HepG2 (cell line): ENCODE data around the gene KDM5B. TPM values are rescaled to one million over a fixed set of nuclear protein-coding genes. Genes with fewer than 3 reads are reported as not detected.

Experiments used
- ARID2 ChIP-seq: sonication (generic); formaldehyde crosslinking; IDR thresholded peaks from 2 replicates; pipeline ENCODE4 v1.8.1; 2022; ENCODE audit warnings: mild to moderate bottlenecking, missing genetic modification reagents, borderline replicate concordance
- BCLAF1 ChIP-seq: fragments of 450-650 bp; IDR thresholded peaks from 2 replicates; pipeline ENCODE4 v1.6.1; 2017; ENCODE audit warnings: mild to moderate bottlenecking
- HOXA5 ChIP-seq: sonication (generic); formaldehyde crosslinking; IDR thresholded peaks from 2 replicates; pipeline ENCODE4 v1.4.0; 2020; ENCODE audit warnings: missing genetic modification reagents
- IKZF4 ChIP-seq: sonication (generic); formaldehyde crosslinking; IDR thresholded peaks from 2 replicates; pipeline ENCODE4 v1.5.1; 2020; ENCODE audit warnings: borderline replicate concordance, mild to moderate bottlenecking, low read depth, missing genetic modification reagents; ENCODE audit errors: not compliant biosample characterization
- MZF1 ChIP-seq: sonication (generic); formaldehyde crosslinking; IDR thresholded peaks from 2 replicates; pipeline ENCODE4 v1.8.1; 2023; ENCODE audit warnings: mild to moderate bottlenecking, missing genetic modification reagents, borderline replicate concordance
- NFE2L1 ChIP-seq: sonication (generic); formaldehyde crosslinking; IDR thresholded peaks from 2 replicates; pipeline ENCODE4 v1.4.0; 2020; ENCODE audit warnings: missing genetic modification reagents, mild to moderate bottlenecking, borderline replicate concordance
- PCBP1 ChIP-seq: fragments of 200-400 bp; formaldehyde crosslinking; IDR thresholded peaks from 2 replicates; pipeline ENCODE4 v1.6.1; 2017; ENCODE audit warnings: mild to moderate bottlenecking, low read depth, low read length, borderline replicate concordance
- SP140L ChIP-seq: sonication (generic); formaldehyde crosslinking; IDR thresholded peaks from 2 replicates; pipeline ENCODE4 v1.4.0; 2020; ENCODE audit warnings: missing genetic modification reagents, borderline replicate concordance
- ZKSCAN1 ChIP-seq: fragments of 150-350 bp; IDR thresholded peaks from 2 replicates; pipeline ENCODE4 v1.6.1; 2014; ENCODE audit warnings: low read length
- ZNF343 ChIP-seq: sonication (generic); formaldehyde crosslinking; IDR thresholded peaks from 2 replicates; pipeline ENCODE4 v1.4.0; 2020; ENCODE audit warnings: mild to moderate bottlenecking, missing genetic modification reagents
- ZNF362 ChIP-seq: sonication (generic); formaldehyde crosslinking; IDR thresholded peaks from 2 replicates; pipeline ENCODE4 v1.4.0; 2020; ENCODE audit warnings: missing genetic modification reagents, mild to moderate bottlenecking, borderline replicate concordance
- ZNF441 ChIP-seq: sonication (generic); formaldehyde crosslinking; IDR thresholded peaks from 2 replicates; pipeline ENCODE4 v1.7.0; 2021; ENCODE audit warnings: missing genetic modification reagents, borderline replicate concordance
- ZNF720 ChIP-seq: sonication (generic); formaldehyde crosslinking; IDR thresholded peaks from 2 replicates; pipeline ENCODE4 v1.4.0; 2020; ENCODE audit warnings: missing genetic modification reagents
- ZNF850 ChIP-seq: sonication (generic); formaldehyde crosslinking; conservative IDR thresholded peaks from 2 replicates; pipeline ENCODE4 v1.9.0; 2021; ENCODE audit warnings: mild to moderate bottlenecking, missing genetic modification reagents
- ZSCAN29 ChIP-seq: sonication (generic); formaldehyde crosslinking; conservative IDR thresholded peaks from 2 replicates; pipeline ENCODE4 v1.4.0; 2020; ENCODE audit warnings: mild to moderate bottlenecking, missing genetic modification reagents
- ZXDC ChIP-seq: sonication (generic); formaldehyde crosslinking; IDR thresholded peaks from 2 replicates; pipeline ENCODE4 v1.5.0; 2020; ENCODE audit warnings: mild to moderate bottlenecking, missing genetic modification reagents
- polyA plus RNA-seq, 8 experiments: library from polyadenylated mRNA; depleted of rRNA in 3 of 8; stranded (reverse) in 7 of 8; unstranded in 1 of 8; fragments of >200 nt; fragmentation: Illumina TruSeq in 4 of 8; extraction: Trizol in 4 of 8; gene quantifications; 2 replicates each; pipeline versions ENCODE4 v1.2.1 to v1.2.3, GENCODE V29; 2011 to 2016; ENCODE audit warnings: low read depth in 4 of 8, missing spikeins in 1 of 8, mixed read lengths in 1 of 8; ENCODE audit not compliant: insufficient read depth in 1 of 8
- total RNA-seq, 5 experiments: library from RNA; depleted of rRNA; stranded (reverse); fragments of >200 nt; fragmentation: Illumina TruSeq; extraction: Trizol; gene quantifications; 2 replicates each; pipeline ENCODE4 v1.2.3, GENCODE V29; 2016; ENCODE audit warnings: low read depth in 1 of 5
- TF ChIP-seq, protein P1 (sequence below): sonication (generic); formaldehyde crosslinking; IDR thresholded peaks from 2 replicates; pipeline ENCODE4 v1.5.0; 2020; ENCODE audit warnings: missing genetic modification reagents

KDM5B gene
- total and polyA plus RNA-seq, 2 of the 13 experiments (the other 11 are each of a cell fraction or from before 2014, with no cell fraction given) = 34.2 to 35.4 TPM

DNA sequence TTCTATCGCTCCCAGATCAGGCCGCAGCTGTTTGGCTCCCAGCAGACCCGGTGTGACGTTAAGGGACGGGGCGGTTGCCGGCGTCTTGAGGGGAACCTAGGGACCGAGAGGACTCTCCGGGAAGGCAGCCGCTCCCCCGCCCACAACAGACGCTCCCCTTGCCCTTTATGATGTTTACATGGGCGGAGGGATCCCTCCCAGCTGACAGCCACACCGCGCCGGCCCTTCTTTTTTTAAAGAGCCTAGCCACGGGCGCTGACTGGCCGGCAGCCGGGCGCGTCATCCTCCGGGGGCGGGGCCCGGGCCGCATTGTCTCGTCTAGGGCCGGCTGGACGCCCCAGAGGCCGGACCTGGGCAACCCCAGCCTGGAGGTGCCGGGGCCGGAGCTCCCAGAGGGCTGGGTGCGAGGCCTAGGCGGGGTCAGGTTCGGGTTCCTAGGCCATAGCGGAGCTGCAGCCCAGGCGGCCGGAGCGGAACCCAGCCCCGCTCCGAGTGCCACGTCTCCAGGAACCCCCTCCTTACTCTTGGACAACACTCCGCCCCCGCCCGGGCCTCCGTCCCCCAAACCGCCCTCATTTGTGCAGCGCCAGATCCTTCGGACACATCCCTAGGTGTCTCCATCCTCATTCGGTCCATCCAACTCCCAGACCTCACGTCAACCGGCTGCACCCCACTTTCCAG lies 2.5 kb upstream of the KDM5B start, which contains the start of gene PCAT6 (continued):
- TF ChIP-seq SP140L = no peak
- TF ChIP-seq PCBP1 = peak; percentile 93
- TF ChIP-seq ZSCAN29 (CRISPR knock-in tag) = no peak
- no peak for TF ChIP-seq HOXA5 (CRISPR knock-in tag)
- no peak for TF ChIP-seq ZNF441 (CRISPR knock-in tag)
- TF ChIP-seq ARID2 (CRISPR knock-in tag) = peak; percentile 97
- TF ChIP-seq ZNF362 (CRISPR knock-in tag) = peak; percentile 50; the same call in 1 of the 2 replicates
- no peak for TF ChIP-seq ZNF343 (CRISPR knock-in tag)
- TF ChIP-seq ZXDC = peak; percentile 28; the same call in 1 of the 2 replicates
- TF ChIP-seq MZF1 (CRISPR knock-in tag) = no peak
- TF ChIP-seq BCLAF1 = no peak
- peak; percentile 67 for TF ChIP-seq IKZF4 (CRISPR knock-in tag)
- TF ChIP-seq ZKSCAN1 = no peak
- no peak for TF ChIP-seq ZNF720 (CRISPR knock-in tag)
- TF ChIP-seq, protein P1, sequence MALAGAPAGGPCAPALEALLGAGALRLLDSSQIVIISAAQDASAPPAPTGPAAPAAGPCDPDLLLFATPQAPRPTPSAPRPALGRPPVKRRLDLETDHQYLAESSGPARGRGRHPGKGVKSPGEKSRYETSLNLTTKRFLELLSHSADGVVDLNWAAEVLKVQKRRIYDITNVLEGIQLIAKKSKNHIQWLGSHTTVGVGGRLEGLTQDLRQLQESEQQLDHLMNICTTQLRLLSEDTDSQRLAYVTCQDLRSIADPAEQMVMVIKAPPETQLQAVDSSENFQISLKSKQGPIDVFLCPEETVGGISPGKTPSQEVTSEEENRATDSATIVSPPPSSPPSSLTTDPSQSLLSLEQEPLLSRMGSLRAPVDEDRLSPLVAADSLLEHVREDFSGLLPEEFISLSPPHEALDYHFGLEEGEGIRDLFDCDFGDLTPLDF (CRISPR knock-in tag) = peak; percentile 58
- 0 out of 2 replicates have a peak, but pooled peaks have one; percentile 52 for TF ChIP-seq ZNF850 (CRISPR knock-in tag)
- no peak for TF ChIP-seq NFE2L1
